Duodenal mucosa (tissue), 2 donors: ENCODE data around the gene ADARB1.

ENCODE experiments used
- H3K27ac ChIP-seq: one replicate; pipeline ENCODE4 v1.7.0; 2013; ENCODE audit warnings: low read depth, low read length
- H3K27me3 ChIP-seq, 2 donors: one replicate each; pipeline ENCODE4 v1.7.0; 2013; ENCODE audit warnings: low read length in 2 of 2, control low read depth in 1 of 2; ENCODE audit not compliant: insufficient read depth in 2 of 2, control insufficient read depth in 1 of 2
- H3K36me3 ChIP-seq, 2 donors: one replicate each; pipeline ENCODE4 v1.7.0; 2013; ENCODE audit warnings: low read length in 2 of 2, control low read depth in 1 of 2; ENCODE audit not compliant: insufficient read depth in 2 of 2, control insufficient read depth in 1 of 2
- H3K4me1 ChIP-seq, 2 donors: one replicate each; pipeline ENCODE4 v1.7.0; 2013; ENCODE audit warnings: low read length in 2 of 2, control low read depth in 1 of 2; ENCODE audit not compliant: insufficient read depth in 2 of 2, control insufficient read depth in 1 of 2
- H3K4me3 ChIP-seq, 2 donors: one replicate each; pipeline ENCODE4 v1.7.0; 2013; ENCODE audit warnings: low read length in 2 of 2, low read depth in 1 of 2
- H3K9ac ChIP-seq, 2 donors: one replicate each; pipeline ENCODE4 v1.7.0; 2013; ENCODE audit warnings: low read length in 2 of 2, low read depth in 1 of 2
- H3K9me3 ChIP-seq, 2 donors: one replicate each; pipeline ENCODE4 v1.7.0; 2013; ENCODE audit warnings: low read length in 2 of 2, control low read depth in 1 of 2; ENCODE audit not compliant: control insufficient read depth in 1 of 2

The ADARB1 gene

DNA sequence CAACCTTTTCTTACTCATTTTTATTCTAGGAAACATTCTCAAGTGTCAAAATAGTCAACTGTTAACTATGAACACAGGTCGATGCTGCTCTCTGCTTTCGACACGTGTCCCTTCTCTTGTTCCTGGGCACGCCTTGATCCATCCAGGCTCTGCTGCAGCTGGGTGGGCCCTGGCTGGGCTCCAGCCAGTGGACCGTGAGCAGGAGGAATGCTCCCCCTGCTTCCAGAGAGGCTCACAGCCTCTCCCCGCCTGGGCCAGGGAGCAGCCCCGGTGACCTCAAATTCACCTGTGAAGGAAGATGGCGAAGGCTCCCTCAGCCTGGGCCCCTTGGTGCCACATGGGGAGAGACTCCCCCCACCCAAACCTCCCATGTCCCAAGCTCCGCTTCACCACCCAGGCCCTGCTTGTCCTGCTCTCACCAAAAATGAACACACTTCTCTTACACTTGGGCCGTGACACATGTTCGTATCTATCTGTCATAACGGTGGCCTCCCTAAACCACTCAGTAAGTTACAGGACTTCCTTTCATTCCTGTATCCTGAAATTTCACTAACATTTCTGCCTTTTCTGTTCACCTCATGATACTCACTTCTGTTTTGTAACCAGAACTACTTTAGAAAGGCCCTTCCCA, 24.6 kb upstream of the ADARB1 start:
- no peak overlapping the region for H3K27ac ChIP-seq
- H3K9ac ChIP-seq, result no peak overlapping the region
- no peak overlapping the region for H3K4me3 ChIP-seq
- H3K36me3 ChIP-seq, result no peaks in the 10 kb centered on the region
- H3K4me1 ChIP-seq, result no peaks in the 10 kb centered on the region
- peaks cover 0 to 7% of the 10 kb centered on the region in 2 donors for H3K9me3 ChIP-seq
- peaks cover 4 to 6% of the 10 kb centered on the region in 2 donors for H3K27me3 ChIP-seq

DNA sequence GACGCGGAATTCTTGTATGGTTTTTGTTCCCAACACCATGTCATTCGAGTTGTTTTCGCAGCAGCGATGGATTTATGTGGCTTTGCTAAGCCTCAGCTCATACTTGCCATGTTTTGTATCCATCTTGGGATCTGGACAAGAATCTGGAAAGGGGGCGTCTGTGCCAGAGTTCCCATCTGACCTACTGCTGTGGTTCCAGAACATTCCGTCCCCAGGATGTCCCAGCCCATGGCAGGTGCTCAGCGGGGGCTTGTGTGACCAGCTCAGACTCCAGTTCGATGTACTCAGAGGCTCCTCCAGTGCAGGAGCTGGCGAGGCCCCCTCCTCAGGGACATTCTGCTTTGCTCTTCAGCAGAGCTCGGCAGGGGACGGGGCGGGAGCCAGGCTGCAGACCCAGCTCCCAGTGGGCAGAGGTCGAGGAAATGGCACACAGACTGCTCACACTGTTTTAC, 24.0 kb upstream of the ADARB1 start:
- Histone ChIP-seq H3K36me3 (no peaks in the 10 kb centered on the region), H3K27me3 (peaks cover 4 to 9% of the 10 kb centered on the region in 2 donors), H3K27ac (no peak overlapping the region), H3K4me1 (no peaks in the 10 kb centered on the region), H3K9me3 (peaks cover 0 to 7% of the 10 kb centered on the region in 2 donors), H3K4me3 (no peak overlapping the region), H3K9ac (no peak overlapping the region)

DNA sequence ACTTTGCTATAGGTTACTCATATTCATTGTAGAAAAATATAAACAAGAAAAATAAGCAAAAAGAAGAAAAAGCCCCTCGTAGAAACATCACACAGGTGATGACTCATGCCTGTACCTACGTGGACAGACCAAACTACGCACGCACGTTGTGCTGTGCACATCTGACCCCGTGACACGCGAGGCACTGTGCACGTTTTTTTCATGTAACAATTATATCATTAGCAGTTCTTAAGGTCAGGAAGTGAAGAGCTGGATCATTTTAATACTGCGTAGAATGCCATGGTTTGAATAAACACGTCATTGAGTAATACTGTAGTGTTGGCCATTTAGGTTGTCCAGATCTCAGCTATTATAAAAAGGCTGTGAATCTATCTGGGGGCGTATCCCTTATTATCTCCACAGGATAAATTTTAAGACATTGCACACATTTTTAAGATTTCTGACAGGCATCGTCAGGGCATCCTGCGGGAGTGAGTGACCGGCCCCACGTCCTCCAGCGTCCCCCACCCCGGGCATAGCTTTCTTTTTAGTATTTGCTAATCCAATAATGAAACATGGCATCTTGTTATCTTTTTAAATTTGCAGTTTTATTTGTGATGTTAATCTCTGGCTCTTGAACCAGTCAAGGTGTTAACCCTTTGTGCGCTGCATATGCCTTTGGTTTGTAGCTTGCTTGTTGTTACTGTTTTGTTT, 23.4 kb upstream of the ADARB1 start:
- H3K4me1 ChIP-seq, result no peaks in the 10 kb centered on the region
- peaks cover 4 to 11% of the 10 kb centered on the region in 2 donors for H3K27me3 ChIP-seq
- H3K36me3 ChIP-seq, result no peaks in the 10 kb centered on the region
- peaks cover 0 to 7% of the 10 kb centered on the region in 2 donors for H3K9me3 ChIP-seq
- no peak overlapping the region for H3K9ac ChIP-seq
- no peak overlapping the region for H3K4me3 ChIP-seq
- no peak overlapping the region for H3K27ac ChIP-seq

DNA sequence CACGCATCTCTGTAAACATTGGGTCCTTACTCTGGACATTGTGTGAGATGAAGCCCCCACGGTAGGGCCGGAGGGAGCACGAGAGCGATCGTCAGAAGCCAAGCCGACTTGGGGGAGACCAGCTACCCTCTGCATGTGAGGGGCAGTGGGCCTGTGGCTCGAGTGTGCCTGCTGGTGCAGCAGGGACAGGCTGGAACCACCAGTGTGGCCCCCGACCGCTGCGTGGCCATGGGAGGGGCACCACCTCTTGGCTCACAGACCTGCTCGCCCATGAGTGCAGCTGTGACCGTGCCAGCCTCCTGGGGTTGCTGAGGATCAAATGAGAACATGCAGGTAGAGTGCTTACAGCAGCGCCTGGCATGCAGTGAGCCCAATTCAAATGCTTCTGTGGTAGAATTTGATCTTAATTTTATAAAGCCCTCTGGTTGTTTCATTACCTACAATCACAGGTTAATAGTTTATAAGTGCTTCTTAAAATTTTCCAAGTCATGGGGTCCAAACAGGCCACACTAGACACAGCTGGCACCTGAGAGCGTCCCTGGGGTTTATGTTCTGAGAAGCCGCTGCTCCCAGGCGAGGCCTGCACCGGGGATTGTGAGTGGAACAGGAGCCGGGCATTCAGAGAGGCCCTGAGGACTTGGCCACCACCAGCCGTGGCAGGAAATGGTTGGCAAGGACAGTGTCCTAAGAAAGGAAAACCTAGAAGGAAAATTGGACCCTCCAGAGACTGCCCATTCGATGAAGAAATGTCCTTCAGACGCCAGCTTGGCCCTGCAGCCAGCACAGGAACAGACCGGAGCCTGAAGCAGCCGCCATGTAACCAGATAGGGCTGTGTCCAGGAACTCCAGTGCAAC, 22.6 kb upstream of the ADARB1 start:
- Histone ChIP-seq H3K36me3 (no peaks in the 10 kb centered on the region), H3K9ac (no peak overlapping the region), H3K27ac (no peak overlapping the region), H3K4me1 (no peaks in the 10 kb centered on the region), H3K27me3 (peaks cover 4 to 13% of the 10 kb centered on the region in 2 donors), H3K4me3 (no peak overlapping the region), H3K9me3 (peaks cover 0 to 7% of the 10 kb centered on the region in 2 donors)

DNA sequence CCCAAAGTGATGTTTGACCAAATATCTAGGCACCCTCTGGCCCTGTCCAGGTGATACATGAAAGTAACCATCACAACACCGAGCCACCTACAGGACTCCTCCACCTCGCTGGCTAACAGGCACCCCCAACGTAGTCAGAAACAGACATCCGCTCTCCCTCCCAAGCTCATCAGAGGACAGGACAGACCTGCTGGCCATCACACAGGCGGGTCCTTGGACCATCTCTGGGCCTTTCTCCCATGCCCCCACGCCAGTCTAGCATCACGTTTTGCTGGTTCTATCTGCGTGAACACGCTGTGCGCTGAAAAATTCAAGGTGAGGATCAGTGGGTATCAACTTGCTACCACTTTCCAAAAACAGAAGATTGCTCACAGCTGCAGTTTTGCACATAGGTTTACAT, 21.4 kb upstream of the ADARB1 start:
- peaks cover 4 to 13% of the 10 kb centered on the region in 2 donors for H3K27me3 ChIP-seq
- H3K36me3 ChIP-seq, result no peaks in the 10 kb centered on the region
- H3K4me3 ChIP-seq, result no peak overlapping the region
- no peaks in the 10 kb centered on the region for H3K9me3 ChIP-seq
- no peak overlapping the region for H3K27ac ChIP-seq
- no peaks in the 10 kb centered on the region for H3K4me1 ChIP-seq
- H3K9ac ChIP-seq, result no peak overlapping the region

DNA sequence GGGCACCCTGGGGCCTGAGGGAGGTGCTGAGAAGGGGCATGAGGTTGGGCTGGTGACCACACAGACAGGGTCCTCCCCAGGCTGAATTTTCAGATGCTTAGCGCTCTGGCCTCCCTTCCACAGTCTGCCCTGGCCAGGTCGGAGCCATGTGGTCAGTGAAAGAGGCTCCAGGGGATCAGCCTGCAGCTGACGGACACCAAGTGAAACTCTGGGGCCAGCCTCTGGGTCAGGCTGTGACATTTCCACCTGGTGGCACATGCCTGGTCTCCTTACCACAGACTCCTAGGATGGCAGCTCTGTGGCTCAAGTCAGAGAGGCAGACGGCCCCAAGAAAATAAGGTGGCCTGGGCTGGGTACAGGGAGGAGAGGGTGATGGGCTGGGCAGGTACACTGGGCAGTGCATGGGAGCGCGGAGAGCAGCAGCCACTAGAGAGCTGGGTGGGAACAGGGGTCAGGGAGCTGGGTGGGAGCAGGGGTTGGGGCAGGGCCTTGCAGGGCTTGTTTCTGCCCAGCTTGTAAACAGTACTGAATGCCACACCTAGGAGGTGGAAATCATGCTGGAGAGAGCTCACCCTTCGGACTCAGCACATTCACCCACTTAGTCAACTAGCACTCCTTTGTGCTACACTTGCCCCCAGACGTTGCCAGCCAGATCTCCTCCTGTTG, 20.7 kb upstream of the ADARB1 start:
- H3K27ac ChIP-seq, result no peak overlapping the region
- peaks cover 4 to 13% of the 10 kb centered on the region in 2 donors for H3K27me3 ChIP-seq
- no peaks in the 10 kb centered on the region for H3K9me3 ChIP-seq
- H3K4me3 ChIP-seq, result no peak overlapping the region
- no peak overlapping the region for H3K9ac ChIP-seq
- H3K4me1 ChIP-seq, result no peaks in the 10 kb centered on the region
- H3K36me3 ChIP-seq, result no peaks in the 10 kb centered on the region

DNA sequence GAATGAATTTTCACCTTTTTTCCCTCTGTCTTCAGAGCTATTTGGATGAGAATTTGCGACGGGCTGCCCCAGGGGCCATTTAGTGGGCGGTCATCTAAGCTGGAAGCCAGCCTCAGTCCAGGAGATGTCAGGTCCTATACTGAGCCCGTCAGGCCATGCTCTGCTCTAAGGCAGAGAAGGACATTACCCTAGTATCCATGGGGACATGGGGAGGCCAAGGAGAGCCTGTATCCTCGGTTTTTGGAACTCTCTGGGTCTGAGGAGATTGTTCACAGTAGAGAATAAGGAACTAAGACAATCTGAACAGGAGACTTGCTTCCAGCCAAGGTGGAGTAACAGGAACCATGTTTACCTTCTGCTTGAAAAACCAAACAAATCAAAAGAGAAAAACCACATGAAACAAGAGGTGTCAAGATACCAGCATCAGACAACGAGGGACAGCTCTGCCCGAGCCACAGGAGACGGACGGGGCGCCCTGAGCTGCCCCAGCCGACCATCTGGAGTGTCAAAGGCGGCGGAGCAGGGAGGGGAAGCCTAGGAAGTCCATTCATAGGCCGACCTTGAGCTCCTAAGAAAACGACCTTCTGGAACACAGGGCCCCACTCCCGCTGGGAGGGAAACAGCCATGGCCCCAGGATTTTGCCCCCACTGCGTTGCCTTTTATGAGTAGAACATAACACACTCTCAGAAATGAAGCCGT, 20.0 kb upstream of the ADARB1 start:
- no peaks in the 10 kb centered on the region for H3K4me1 ChIP-seq
- H3K27me3 ChIP-seq, result peaks cover 4 to 13% of the 10 kb centered on the region in 2 donors
- no peaks in the 10 kb centered on the region for H3K9me3 ChIP-seq
- H3K9ac ChIP-seq, result no peak overlapping the region
- H3K36me3 ChIP-seq, result no peaks in the 10 kb centered on the region
- H3K4me3 ChIP-seq, result no peak overlapping the region
- no peak overlapping the region for H3K27ac ChIP-seq

DNA sequence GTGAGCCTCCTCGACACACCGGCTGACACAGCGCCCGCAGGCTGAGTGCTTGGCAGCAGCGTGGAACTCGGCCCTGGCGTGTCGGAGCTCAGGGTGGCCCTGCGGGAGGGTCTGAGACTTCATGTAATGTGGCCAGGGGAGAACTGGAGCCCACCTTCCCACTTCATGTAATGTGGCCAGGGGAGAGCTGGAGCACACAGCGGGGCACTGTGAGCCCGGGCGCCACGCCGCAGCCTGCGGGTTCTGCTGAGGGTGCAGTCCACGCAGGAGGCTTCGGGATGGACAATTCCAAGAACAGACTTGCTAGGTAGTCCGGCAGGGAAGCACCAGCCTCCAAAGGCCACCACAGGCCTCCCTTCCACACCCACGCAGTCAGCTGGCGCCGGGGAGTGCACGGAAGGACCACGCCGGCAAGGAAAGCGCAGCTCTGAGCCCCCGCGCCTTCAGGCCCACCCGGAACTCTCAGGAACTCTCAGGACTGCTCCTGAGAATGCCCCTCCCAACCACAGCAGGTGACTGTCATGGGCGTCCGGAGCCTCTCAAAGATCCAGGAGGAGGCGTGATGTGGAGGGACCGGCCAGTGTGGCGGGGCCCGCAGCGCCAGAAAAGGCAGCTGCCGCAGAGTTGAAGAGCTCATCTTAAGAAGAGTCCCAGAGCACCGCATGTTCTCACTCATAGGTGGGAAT, 19.3 kb upstream of the ADARB1 start:
- Histone ChIP-seq H3K4me3 (no peak overlapping the region), H3K9ac (no peak overlapping the region), H3K4me1 (no peaks in the 10 kb centered on the region), H3K27ac (no peak overlapping the region), H3K9me3 (no peaks in the 10 kb centered on the region), H3K27me3 (peaks cover 0 to 13% of the 10 kb centered on the region in 2 donors), H3K36me3 (no peaks in the 10 kb centered on the region)

DNA sequence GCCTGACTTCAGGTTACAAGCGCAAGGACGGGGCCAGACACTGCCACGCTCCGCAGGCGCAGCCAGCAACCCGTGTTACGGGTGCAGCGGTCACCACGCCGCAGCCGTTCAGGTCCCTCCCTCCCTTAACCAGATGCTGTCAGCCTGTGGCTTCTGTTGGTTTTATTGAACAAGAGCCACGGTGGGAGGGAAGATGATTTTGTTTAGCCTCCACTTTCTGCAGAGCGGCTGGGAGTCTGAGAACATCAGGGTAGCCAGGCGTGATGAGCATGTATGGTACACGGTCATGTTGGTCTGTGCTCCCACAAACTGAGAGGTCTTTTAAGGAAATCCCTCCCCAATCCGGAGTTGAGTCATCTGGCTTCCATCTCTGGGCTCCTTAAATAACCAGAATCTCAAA, 18.5 kb upstream of the ADARB1 start:
- H3K4me3 ChIP-seq, result no peak overlapping the region
- H3K4me1 ChIP-seq, result no peaks in the 10 kb centered on the region
- H3K36me3 ChIP-seq, result no peaks in the 10 kb centered on the region
- H3K9ac ChIP-seq, result no peak overlapping the region
- peaks cover 0 to 13% of the 10 kb centered on the region in 2 donors for H3K27me3 ChIP-seq
- H3K27ac ChIP-seq, result no peak overlapping the region
- H3K9me3 ChIP-seq, result no peaks in the 10 kb centered on the region
